GM10266 (cell line): ENCODE results near the gene OSGIN1.
A peak's percentile ranks its signal among the peaks of the same experiment; 100 is the strongest.

Source experiments
- DNase-seq: peaks from one replicate; pipeline ENCODE4 v3.0.0; 2012; ENCODE audit errors: extremely low spot score
- TF ChIP-seq, protein P1 (sequence below): IDR thresholded peaks from 2 replicates; pipeline ENCODE4 v1.5.1; 2012; ENCODE audit warnings: mild to moderate bottlenecking, low read depth; ENCODE audit not compliant: control insufficient read depth, insufficient read depth; ENCODE audit errors: missing control alignments

The OSGIN1 gene

DNA sequence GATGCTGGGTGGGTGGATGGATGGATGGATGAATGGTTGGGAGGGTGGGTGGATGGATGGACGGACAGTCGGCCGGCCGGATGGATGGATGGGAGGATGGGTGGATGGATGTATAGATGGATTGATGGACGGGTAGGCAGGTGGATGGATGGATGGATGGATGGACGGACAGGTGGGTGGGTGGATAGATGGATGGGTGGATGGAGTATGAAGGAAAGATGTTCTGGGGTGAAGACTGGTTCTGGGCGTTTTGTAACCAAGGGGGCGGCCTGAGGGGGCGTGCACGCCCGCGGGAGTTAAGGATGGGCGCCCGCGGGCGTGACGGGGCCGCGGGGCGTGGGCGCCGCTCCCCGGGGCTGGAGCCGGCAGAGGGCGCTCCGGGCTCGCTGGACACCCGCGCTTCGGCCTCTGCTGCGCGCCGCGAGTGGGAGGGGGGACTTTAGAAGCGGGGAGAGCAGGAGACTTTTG, 14.8 kb downstream of the OSGIN1 start, which contains the start of gene NECAB2:
Gene NECAB2, plus strand, starts transcription at position 407 of the 468 bp plus-strand sequence. CDS start 405 bp downstream, outside the sequence.
- TF ChIP-seq, protein P1, sequence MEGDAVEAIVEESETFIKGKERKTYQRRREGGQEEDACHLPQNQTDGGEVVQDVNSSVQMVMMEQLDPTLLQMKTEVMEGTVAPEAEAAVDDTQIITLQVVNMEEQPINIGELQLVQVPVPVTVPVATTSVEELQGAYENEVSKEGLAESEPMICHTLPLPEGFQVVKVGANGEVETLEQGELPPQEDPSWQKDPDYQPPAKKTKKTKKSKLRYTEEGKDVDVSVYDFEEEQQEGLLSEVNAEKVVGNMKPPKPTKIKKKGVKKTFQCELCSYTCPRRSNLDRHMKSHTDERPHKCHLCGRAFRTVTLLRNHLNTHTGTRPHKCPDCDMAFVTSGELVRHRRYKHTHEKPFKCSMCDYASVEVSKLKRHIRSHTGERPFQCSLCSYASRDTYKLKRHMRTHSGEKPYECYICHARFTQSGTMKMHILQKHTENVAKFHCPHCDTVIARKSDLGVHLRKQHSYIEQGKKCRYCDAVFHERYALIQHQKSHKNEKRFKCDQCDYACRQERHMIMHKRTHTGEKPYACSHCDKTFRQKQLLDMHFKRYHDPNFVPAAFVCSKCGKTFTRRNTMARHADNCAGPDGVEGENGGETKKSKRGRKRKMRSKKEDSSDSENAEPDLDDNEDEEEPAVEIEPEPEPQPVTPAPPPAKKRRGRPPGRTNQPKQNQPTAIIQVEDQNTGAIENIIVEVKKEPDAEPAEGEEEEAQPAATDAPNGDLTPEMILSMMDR: peak; percentile 81
- DNase-seq: peak; percentile 90

- TF ChIP-seq, protein P1: no peak
- peak; percentile 43 for DNase-seq
Observed at GRCh38 chr16:83968306-83968851, 15.3 kb downstream of the OSGIN1 start.

- TF ChIP-seq, protein P1: no peak
- no peak for DNase-seq
Observed at GRCh38 chr16:83968891-83969649, 16.0 kb downstream of the OSGIN1 start.

- DNase-seq: no peak
- TF ChIP-seq, protein P1: no peak
Observed at GRCh38 chr16:83969771-83970429, 16.9 kb downstream of the OSGIN1 start.

DNA sequence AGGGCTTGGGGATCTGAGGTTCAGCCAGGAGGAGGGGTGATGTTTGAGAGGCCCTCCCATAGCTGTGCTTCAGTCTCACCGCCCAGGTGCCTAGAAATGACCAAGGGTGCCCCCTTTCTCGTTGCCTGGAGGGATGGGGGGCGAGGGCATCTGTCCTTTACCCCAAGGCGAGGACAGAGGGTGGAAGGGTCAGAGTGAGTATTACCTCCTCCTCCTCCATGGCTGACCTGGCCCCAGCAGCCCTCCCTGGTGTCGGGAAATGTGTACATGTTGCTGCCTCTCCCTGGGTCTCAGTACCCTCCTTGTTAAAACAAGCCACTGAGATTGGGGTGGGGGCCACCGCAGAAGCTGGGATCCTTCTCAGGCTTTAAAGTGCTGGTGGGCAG, 17.4 kb downstream of the OSGIN1 start:
- DNase-seq: no peak
- TF ChIP-seq, protein P1: no peak

GRCh38 chr16:83971165-83972130, 18.4 kb downstream of the OSGIN1 start:
- TF ChIP-seq, protein P1: no peak
- DNase-seq: no peak
